K562 (cell line): ENCODE results near the gene ZNF584. TPM values are rescaled to one million over a fixed set of nuclear protein-coding genes. Genes with fewer than 3 reads are reported as not detected.

ENCODE experiments used
- CBX3 ChIP-seq, 2 experiments: IDR thresholded peaks; 1 replicate in 1 of 2; 2 replicates in 1 of 2; pipeline ENCODE4 v1.6.1; 2012; ENCODE audit warnings: inconsistent platforms in 2 of 2, low read length in 2 of 2, borderline replicate concordance in 1 of 2, control low read depth in 1 of 2
- CTBP1 ChIP-seq: fragments of 450-650 bp; IDR thresholded peaks from 2 replicates; pipeline ENCODE4 v1.6.1; 2016; ENCODE audit warnings: borderline replicate concordance
- HDGF ChIP-seq: fragments of 450-650 bp; IDR thresholded peaks from 2 replicates; pipeline ENCODE4 v1.6.1; 2016
- KDM4B ChIP-seq, 2 experiments: fragments of 450-650 bp in 1 of 2; sonication (generic) in 1 of 2; IDR thresholded peaks; 2 replicates each; pipeline ENCODE4 v1.6.1; 2016 to 2017; ENCODE audit warnings: borderline replicate concordance in 2 of 2, antibody characterized with exemption in 1 of 2, low read depth in 1 of 2, mild to moderate bottlenecking in 1 of 2
- MED1 ChIP-seq: sonication (generic); formaldehyde crosslinking; IDR thresholded peaks from 2 replicates; pipeline ENCODE4 v1.8.1; 2023; ENCODE audit warnings: missing genetic modification reagents, borderline replicate concordance
- POLR2G ChIP-seq: fragments of 200-400 bp; formaldehyde crosslinking; IDR thresholded peaks from 2 replicates; pipeline ENCODE4 v1.6.1; 2017; ENCODE audit warnings: low read depth, mild to moderate bottlenecking, antibody characterized with exemption, low read length, moderate library complexity
- SIX5 ChIP-seq, 2 experiments: IDR thresholded peaks; 2 replicates each; pipeline ENCODE4 v1.6.1; 2011; ENCODE audit warnings: low read length in 2 of 2, borderline replicate concordance in 1 of 2, low read depth in 1 of 2, mild to moderate bottlenecking in 1 of 2, moderate library complexity in 1 of 2; ENCODE audit not compliant: insufficient read depth in 1 of 2
- TCF7 ChIP-seq: sonication (generic); IDR thresholded peaks from 2 replicates; pipeline ENCODE4 v1.6.1; 2016; ENCODE audit warnings: antibody characterized with exemption, borderline replicate concordance
- ZNF354B ChIP-seq: fragments of 250-450 bp; sonication (Bioruptor Pico); IDR thresholded peaks from 2 replicates; pipeline ENCODE4 v1.4.0; 2020
- ZNF778 ChIP-seq: fragments of 450-650 bp; formaldehyde crosslinking; IDR thresholded peaks from 2 replicates; pipeline ENCODE4 v1.4.0; 2020; ENCODE audit warnings: mild to moderate bottlenecking, moderate library complexity
- ZZZ3 ChIP-seq: fragments of 450-650 bp; IDR thresholded peaks from 2 replicates; pipeline ENCODE4 v1.6.1; 2016; ENCODE audit warnings: antibody characterized with exemption, mild to moderate bottlenecking, moderate library complexity
- polyA plus RNA-seq, 8 experiments: library from polyadenylated mRNA; depleted of rRNA in 4 of 8; stranded (reverse) in 5 of 8; unstranded in 3 of 8; fragments of >200 nt; fragmentation: Nextera tagmentation in 2 of 8; fragmentation: Illumina TruSeq in 1 of 8; extraction: Ambion mirVana in 2 of 8; extraction: Trizol in 1 of 8; gene quantifications; 2 replicates each; pipeline versions ENCODE4 v1.2.1 to v1.2.3, GENCODE V29; 2011 to 2014; ENCODE audit warnings: inconsistent platforms in 1 of 8, missing spikeins in 1 of 8
- total RNA-seq, 7 experiments: library from RNA; depleted of rRNA in 6 of 7; stranded (reverse); fragments of >200 nt in 6 of 7; fragmentation: Illumina TruSeq in 2 of 7; extraction: Trizol in 2 of 7; gene quantifications; 2 replicates each; pipeline versions ENCODE4 v1.2.1 to v1.2.3, GENCODE V29; 2011 to 2021; ENCODE audit warnings: low replicate concordance in 1 of 7
- TF ChIP-seq, protein P1 (sequence below): fragments of 250-450 bp; sonication (Bioruptor Pico); IDR thresholded peaks from 2 replicates; pipeline ENCODE4 v1.4.0; 2020; ENCODE audit warnings: mild to moderate bottlenecking
- TF ChIP-seq, protein P2 (sequence below): fragments of 250-450 bp; sonication (Bioruptor Pico); IDR thresholded peaks from 2 replicates; pipeline ENCODE4 v1.4.0; 2020; ENCODE audit warnings: mild to moderate bottlenecking, moderate library complexity
- TF ChIP-seq, protein P3 (sequence below): sonication (generic); formaldehyde crosslinking; IDR thresholded peaks from 2 replicates; pipeline ENCODE4 v1.8.0; 2022; ENCODE audit warnings: mild to moderate bottlenecking, missing genetic modification reagents
- TF ChIP-seq, protein P4 (sequence below): fragments of 250-450 bp; sonication (Bioruptor Pico); IDR thresholded peaks from 2 replicates; pipeline ENCODE4 v1.9.0; 2021; ENCODE audit warnings: mild to moderate bottlenecking
- TF ChIP-seq, protein P5 (sequence below): fragments of 250-450 bp; sonication (Bioruptor Pico); IDR thresholded peaks from 2 replicates; pipeline ENCODE4 v1.9.0; 2021; ENCODE audit warnings: mild to moderate bottlenecking, inconsistent platforms

Gene ZNF584
- total and polyA plus RNA-seq, 9 of the 15 experiments (the other 6 are each of a cell fraction or from before 2014, with no cell fraction given): 5.8 to 43.4 (median 24.6) TPM

DNA sequence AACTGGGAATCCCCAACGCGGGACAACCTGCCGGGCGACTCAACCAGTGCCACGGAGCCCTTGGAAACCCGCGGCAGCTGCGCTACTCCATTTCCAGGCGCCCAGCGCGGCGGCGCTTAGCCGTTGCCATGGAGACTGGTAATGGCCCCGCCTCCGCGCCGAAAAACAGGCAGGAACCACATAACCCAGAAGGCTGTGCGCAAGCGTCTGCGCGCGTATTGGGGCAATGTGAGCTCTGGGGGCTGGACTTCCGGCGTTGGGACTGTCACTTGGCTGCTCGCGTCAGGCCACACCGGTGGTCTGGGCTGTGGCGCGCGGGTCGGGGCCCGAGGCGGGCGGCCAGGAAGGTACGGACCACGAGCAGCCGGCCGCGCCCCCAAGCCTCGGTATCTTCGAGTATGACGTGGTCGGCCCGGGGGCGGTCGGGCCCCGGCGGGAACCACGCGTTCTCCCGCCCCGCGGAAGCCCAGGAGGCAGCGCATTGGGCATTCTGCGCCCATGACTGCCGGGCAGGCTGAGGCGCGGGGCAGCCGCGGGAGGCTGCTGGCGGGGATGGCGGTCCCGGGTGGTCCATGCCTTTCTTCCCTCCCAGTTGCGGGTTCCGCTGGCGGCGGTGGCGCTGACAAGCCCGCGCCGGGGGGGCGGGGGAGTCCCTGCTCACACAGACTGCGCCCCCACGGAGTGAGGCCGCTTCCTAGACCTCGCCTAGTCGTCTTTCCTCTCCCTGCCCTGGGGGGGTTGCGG, 43.1 kb downstream of the ZNF584 start, which contains the start of gene ZNF324B (continued):
- TF ChIP-seq, protein P1, sequence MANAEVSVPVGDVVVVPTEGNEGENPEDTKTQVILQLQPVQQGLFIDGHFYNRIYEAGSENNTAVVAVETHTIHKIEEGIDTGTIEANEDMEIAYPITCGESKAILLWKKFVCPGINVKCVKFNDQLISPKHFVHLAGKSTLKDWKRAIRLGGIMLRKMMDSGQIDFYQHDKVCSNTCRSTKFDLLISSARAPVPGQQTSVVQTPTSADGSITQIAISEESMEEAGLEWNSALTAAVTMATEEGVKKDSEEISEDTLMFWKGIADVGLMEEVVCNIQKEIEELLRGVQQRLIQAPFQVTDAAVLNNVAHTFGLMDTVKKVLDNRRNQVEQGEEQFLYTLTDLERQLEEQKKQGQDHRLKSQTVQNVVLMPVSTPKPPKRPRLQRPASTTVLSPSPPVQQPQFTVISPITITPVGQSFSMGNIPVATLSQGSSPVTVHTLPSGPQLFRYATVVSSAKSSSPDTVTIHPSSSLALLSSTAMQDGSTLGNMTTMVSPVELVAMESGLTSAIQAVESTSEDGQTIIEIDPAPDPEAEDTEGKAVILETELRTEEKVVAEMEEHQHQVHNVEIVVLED: peak; percentile 4; the same call in 1 of the 2 replicates
- TF ChIP-seq HDGF (no peak), SIX5 (IDR thresholded peaks at IDR 0.05; ENCODE audit: borderline replicate concordance in 1 of 2, insufficient read depth in 1 of 2, low read depth in 1 of 2, low read length in 2 of 2) (peak; percentile 83 to 87), POLR2G (peak; percentile 93), CBX3 (IDR thresholded peaks at IDR 0.05; ENCODE audit: borderline replicate concordance in 1 of 2, low read length in 2 of 2) (no peak), TCF7 (no peak), CTBP1 (peak; percentile 59), ZNF778 (no peak), ZZZ3 (no peak), ZNF354B (CRISPR knock-in tag) (no peak), MED1 (CRISPR knock-in tag) (no peak), KDM4B (IDR thresholded peaks at IDR 0.05; ENCODE audit: borderline replicate concordance in 2 of 2, low read depth in 1 of 2) (no peak)
- TF ChIP-seq, protein P2, sequence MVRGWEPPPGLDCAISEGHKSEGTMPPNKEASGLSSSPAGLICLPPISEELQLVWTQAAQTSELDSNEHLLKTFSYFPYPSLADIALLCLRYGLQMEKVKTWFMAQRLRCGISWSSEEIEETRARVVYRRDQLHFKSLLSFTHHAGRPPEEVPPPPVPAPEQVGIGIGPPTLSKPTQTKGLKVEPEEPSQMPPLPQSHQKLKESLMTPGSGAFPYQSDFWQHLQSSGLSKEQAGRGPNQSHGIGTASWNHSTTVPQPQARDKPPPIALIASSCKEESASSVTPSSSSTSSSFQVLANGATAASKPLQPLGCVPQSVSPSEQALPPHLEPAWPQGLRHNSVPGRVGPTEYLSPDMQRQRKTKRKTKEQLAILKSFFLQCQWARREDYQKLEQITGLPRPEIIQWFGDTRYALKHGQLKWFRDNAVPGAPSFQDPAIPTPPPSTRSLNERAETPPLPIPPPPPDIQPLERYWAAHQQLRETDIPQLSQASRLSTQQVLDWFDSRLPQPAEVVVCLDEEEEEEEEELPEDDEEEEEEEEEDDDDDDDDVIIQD: no peak
- TF ChIP-seq, protein P3, sequence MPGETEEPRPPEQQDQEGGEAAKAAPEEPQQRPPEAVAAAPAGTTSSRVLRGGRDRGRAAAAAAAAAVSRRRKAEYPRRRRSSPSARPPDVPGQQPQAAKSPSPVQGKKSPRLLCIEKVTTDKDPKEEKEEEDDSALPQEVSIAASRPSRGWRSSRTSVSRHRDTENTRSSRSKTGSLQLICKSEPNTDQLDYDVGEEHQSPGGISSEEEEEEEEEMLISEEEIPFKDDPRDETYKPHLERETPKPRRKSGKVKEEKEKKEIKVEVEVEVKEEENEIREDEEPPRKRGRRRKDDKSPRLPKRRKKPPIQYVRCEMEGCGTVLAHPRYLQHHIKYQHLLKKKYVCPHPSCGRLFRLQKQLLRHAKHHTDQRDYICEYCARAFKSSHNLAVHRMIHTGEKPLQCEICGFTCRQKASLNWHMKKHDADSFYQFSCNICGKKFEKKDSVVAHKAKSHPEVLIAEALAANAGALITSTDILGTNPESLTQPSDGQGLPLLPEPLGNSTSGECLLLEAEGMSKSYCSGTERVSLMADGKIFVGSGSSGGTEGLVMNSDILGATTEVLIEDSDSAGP (CRISPR knock-in tag): no peak
- TF ChIP-seq, protein P4, sequence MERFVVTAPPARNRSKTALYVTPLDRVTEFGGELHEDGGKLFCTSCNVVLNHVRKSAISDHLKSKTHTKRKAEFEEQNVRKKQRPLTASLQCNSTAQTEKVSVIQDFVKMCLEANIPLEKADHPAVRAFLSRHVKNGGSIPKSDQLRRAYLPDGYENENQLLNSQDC: no peak
- TF ChIP-seq, protein P5, sequence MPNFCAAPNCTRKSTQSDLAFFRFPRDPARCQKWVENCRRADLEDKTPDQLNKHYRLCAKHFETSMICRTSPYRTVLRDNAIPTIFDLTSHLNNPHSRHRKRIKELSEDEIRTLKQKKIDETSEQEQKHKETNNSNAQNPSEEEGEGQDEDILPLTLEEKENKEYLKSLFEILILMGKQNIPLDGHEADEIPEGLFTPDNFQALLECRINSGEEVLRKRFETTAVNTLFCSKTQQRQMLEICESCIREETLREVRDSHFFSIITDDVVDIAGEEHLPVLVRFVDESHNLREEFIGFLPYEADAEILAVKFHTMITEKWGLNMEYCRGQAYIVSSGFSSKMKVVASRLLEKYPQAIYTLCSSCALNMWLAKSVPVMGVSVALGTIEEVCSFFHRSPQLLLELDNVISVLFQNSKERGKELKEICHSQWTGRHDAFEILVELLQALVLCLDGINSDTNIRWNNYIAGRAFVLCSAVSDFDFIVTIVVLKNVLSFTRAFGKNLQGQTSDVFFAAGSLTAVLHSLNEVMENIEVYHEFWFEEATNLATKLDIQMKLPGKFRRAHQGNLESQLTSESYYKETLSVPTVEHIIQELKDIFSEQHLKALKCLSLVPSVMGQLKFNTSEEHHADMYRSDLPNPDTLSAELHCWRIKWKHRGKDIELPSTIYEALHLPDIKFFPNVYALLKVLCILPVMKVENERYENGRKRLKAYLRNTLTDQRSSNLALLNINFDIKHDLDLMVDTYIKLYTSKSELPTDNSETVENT (CRISPR knock-in tag): 0 out of 2 replicates have a peak, but pooled peaks have one; percentile 26
